ENCODE measurements around the gene BRD3OS.

The BRD3OS gene

GRCh38 chr9:134053941-134054761 lies 28.9 kb downstream of the BRD3OS start:
- DNase-seq = no peak

- DNase-seq = no peak
These were observed 29.9 kb downstream of the BRD3OS start for GRCh38 chr9:134054891-134055811.

DNA sequence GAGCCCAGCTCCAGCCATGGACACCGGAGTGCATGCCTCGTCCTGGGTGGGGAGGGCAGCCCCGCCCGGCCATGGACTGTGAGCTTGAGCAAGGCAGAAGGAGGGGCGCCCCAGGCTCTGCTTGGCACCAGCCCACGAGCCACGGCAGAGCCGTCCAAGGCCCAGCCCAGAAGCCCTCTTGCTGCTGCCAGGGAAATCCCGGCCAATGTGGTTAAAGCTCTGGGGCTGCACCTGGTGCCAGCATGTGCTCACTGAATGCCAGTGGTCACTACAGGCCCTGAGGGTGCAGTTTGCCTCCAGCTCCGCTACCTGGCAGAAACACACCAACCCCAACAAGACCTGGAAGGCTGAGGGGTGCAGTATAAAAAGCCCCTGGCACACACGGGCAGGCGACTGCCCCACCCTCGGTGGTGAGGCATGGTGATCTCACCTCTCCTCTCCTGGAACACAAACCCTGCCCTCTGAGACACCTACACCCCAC lies 30.7 kb downstream of the BRD3OS start:
- DNase-seq = no peak

DNA sequence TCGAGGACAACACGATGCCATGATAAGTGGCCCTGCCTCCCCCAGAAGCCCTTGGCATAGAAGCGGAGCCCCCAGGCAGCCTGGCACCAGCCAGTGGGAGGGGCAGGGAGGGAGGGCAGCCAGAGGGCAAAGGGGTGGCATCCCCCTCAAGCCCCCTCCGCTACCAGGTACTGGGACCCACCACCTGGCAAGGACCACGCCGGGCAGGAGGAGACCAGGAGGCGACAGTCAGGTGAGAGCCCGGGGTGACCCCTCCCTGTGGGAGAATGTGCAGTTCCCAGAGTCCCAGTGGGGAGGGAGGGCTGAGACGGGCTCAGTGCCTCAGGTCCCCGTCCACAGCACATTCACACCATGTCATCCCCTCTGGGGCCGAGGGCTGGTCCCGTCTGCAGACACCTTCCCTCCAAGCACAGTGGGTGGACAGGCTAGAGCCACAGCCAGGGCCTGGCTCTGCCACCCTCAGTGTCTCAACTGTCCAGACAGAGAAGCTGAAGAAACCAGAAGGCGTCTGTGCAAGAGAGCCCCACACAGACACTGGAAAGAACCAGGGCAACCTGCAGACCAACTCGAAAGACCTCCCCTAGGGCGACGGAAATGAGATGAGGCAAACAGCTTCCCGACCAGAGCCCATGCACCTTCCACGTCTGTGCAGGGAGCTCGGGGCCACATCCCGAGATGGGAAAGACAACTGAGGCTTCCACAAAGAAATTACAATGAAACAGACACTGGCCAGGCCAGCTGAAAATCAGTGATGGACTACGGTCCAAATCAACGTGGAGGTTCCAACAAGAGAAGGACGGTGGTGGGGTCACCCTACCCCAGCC lies 31.4 kb downstream of the BRD3OS start:
- no peak for DNase-seq

GRCh38 chr9:134057307-134057657 lies 32.0 kb downstream of the BRD3OS start:
- no peak for DNase-seq

- DNase-seq = no peak
These were observed 32.7 kb downstream of the BRD3OS start for GRCh38 chr9:134057751-134058701.

DNA sequence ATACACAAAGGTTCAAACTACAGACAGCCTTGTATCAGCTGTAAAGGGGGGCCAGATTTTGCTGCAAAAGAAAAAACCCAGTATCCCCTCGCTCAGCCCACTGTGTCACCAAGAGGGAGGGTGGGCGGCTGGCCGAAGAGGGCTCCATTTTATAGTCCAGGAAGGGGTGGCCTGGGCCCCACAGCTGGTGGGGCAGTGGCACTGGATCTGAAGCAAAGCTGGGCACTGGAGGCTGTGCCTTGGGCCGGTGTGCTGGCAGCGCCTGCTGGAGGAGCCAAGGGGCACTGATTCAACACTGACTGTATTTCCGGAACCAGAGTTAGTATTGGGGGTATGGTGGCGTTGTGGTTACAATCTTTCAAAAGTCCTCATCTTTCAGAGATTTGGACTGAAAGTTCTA lies 33.4 kb downstream of the BRD3OS start:
- DNase-seq = no peak

GRCh38 chr9:134059188-134059641 lies 33.9 kb downstream of the BRD3OS start:
- no peak for DNase-seq

DNA sequence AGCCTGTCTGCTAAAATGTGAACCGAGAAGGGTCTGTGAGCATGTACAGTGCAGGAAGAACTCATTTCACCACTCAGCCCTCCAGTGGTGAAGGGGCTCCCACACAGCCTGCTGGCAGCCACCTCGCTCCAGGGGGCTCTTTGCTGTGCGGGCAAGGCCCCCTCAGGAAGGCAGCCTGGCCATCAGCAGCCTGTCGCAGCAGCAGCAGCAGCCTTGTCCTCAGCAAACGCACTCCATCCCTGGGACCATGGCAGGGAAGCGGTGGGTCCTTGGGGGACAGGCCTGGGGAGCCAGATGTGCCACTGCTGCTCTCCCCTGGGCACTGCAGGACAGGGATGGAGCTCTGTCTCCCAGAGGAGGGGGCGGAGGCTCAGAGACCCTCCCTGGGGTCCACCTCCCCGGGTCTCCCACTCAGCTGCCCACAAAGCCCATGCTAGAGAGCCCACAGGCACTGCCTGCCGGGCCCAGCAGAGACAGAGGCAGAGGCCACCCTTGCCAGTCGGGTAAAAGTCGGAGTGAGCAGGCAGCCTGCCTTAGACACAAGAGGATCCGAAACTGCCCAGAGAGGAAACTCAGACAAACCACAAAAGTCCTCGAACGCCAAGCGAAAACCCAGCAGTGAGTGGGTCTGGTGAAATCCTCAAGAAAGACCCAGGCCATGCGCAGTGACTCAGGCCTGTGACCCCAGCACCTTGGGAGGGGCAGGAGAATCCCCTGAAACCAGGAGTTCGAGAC lies 34.5 kb downstream of the BRD3OS start:
- DNase-seq = peak; percentile 39

- DNase-seq = no peak
These were observed 35.3 kb downstream of the BRD3OS start for GRCh38 chr9:134060546-134060945.

- DNase-seq = no peak
These were observed 35.9 kb downstream of the BRD3OS start for GRCh38 chr9:134061019-134061687.

DNA sequence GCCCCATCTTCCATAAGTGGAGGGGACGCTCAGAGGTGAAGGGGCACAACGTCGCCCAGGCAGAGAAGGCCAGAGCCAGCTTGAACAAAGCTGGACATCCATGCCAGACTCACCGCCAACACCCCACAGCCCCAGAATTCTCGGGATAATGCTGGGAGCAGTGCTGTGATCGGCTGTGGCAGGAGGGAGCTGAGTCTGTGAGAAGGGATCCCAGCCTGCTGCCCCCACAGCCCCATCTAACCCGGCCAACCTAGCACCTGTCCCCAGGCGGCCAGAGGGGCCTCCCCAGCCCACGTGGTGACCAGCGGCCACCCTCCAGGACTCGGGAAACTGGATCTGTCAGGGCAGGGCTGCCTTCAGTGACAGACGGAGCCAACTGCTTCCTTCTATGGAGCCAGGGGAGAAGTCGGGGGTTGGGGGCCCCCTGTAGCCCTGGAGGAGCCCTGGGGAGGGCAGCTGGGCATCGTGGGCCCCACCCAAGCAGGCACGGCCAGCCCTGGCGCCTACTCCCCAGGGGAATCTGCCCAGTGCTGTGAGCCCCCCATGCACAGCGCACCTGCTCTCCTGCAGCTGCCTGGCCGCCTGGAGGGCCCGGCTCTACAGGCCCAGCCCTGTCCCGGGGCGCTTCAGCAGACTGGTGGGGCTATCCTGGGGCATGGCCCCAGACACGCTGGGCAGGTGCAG lies 36.5 kb downstream of the BRD3OS start:
- no peak for DNase-seq

DNA sequence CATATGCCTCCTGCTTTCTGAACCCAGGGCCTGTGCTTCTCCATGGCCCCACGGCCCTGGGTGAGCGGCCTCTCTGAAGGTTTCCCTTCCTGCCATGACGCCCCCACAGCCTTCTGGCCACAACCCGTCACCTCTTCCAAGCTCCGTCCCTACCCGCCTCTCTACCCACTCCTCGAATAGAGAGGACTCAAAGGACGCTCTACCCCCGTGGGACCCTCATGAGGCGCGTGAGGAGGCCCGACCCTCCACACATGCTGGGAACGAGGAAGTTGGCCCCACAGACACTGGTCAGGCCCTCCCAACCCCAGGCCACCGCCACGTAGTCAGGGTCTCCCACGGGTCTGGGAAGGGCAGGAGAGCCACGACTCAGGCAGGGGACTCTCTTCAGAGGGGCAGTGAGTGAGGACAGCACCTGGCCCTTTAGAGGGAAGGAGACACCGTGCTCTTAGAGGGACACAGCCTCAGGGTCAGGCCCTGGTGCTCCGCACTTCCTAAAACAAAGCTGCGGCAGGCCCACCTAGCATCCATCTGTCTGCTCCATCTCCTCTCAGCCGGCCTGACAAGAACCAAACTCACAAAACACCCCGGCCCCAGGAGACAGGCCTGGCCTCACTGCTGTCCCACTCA lies 37.3 kb downstream of the BRD3OS start:
- DNase-seq = no peak

DNA sequence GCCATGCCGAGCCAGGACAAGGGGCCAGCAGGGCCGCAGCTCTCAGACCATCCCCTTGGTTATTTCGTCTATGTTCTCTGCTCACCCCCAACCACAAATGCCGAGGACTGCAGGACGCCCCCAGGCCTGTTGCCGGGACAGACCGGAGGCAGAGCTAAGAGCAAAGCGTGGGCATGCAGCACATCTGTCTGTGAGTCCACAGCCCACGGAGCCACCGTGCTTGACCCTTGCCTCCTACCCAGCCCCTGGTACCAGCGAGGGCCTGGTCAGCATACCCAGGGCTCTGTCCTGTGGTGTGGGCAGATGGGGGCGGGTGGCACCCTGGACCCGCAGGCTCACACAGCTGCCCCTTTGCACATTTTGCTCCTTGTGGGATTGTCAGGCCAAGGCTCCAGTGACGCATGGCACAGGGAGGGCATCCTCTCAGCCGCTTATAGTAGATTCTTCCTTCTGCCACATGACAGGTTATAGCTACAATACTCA lies 37.8 kb downstream of the BRD3OS start:
- no peak for DNase-seq

- no peak for DNase-seq
These were observed 38.5 kb downstream of the BRD3OS start for GRCh38 chr9:134063571-134064450.

- DNase-seq = no peak
These were observed 39.4 kb downstream of the BRD3OS start for GRCh38 chr9:134064711-134065110.

GRCh38 chr9:134065612-134066419 lies 40.5 kb downstream of the BRD3OS start:
- DNase-seq = peak; percentile 94
